Stimulated activated CD4-positive, alpha-beta T cell treated with anti-CD3 and anti-CD28 coated beads, Interleukin-2, amount 100 ng/mL, for 48 hours (primary cell): ENCODE results near the gene GNG14.

Source experiments
- DNase-seq, 2 donors: peaks; one replicate each; pipeline ENCODE4 v3.0.0-alpha.2; 2020

The GNG14 gene

GRCh38 chr19:12727745-12728433, 40.1 kb downstream of the GNG14 start:
- no peak for DNase-seq

- no peak for DNase-seq
Observed at GRCh38 chr19:12730064-12730463, 42.3 kb downstream of the GNG14 start.

GRCh38 chr19:12731337-12731736, 43.5 kb downstream of the GNG14 start:
- no peak for DNase-seq

GRCh38 chr19:12733369-12734214, 45.8 kb downstream of the GNG14 start:
- DNase-seq = peak; percentile 36 to 48

GRCh38 chr19:12736995-12737834, 49.4 kb downstream of the GNG14 start, which contains the start of gene GET3:
Gene GET3 (plus strand): TSS chr19:12737497. CDS start chr19:12737506, 9 bp downstream.
- DNase-seq = peak; percentile 70 to 72

- DNase-seq = no peak
Observed at GRCh38 chr19:12737835-12738351, 50.1 kb downstream of the GNG14 start.
